KBM-7 (cell line): ENCODE results near the gene ARR3.
A peak's percentile ranks its signal among the peaks of the same experiment; 100 is the strongest.
"Not testable (repeated sequence)": the region's sequence is repeated elsewhere in the genome, so short reads cannot be mapped to it uniquely, and the experiment has no call there.

Experiments
- DNase-seq: peaks from one replicate; pipeline ENCODE4 v3.0.0-alpha.2; 2015
- in situ Hi-C: fragments of 300-500 bp; cut with MboI; formaldehyde crosslinking; loops from 2 replicates; pipeline ENCODE4 v1.14.3; 2020; ENCODE audit warnings: low sequenced_read_pairs, low pct_unique_long_range_greater_than_20kb, mixed read lengths

ARR3 gene

DNA sequence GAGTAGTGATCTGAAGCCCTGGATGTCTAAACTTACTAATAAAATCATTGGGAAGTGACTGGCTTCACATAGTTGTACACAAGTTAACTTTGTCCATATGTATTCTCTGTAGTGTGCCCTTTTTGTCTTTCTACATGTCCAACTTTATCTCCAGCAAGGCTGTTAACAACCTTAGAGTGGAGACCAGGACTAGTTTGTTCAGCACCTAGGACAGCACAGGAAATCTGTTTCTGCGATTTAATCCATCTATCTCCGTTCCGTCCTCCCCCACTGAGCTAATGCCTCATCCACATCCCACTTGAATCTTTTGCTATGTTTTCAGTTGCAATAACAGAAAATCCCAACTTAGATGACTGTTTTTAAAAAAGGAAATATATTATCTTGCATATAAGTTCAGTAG is 3.4 kb upstream of the ARR3 start:
- in situ Hi-C loops: no loop called here
- DNase-seq: peak; percentile 5

DNA sequence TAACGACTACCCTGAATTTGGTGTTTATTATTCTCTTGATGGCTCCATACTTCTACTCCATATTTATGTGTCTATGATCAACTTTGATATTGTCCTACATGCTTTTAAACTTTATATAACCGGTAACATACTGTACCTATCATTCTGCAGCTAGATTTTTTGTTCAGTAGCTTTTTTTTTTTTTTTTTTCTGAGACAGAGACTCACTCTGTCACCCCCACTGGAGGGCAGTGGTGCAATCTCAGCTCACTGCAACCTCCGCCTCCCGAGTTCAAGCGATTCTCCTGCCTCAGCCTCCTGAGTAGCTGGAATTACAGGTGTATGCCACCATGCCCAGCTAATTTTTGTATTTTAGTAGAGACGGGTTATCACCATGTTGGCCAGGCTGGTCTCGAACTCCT is 5.9 kb downstream of the ARR3 start:
- in situ Hi-C loops: not testable (repeated sequence)
- peak; percentile 9 for DNase-seq

DNA sequence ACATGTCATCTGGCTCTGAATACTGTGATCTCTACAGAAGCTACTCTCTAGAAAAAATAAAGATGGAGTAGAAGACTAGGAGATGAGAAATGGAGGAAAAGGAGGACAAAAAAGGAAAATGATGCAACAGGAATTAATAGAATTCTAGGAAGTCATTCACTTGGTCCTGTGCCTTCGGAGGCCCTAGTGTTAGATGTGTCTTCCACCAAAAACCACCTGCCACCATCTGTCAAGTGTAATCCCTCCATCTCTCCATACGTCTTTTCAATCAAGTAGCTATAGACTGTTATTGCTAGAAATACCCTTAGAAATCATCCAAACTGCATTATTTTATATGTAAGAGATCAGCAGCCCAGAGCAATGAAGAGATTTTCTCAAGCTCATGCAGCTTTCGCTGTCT is 10.9 kb downstream of the ARR3 start:
- in situ Hi-C loops: no loop called here

DNA sequence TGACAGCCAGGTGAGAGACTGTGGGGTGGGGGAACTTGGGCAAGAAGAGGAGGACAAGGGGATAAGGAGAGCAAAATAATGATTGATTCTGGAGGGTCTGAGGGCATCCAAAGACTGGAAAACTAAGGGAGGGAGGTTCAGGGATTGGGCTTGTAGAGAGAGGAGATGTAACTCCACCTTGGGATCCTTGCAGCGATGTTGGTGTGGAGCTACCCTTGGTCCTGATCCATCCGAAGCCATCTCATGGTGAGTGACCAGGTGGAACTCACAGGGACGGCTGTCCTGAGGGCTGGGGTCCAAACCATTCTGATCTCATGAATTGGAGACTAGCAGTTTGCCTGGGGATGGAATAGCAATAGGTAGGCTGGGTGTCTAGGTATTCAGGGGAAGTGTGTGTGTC is 12.4 kb downstream of the ARR3 start:
- no peak for DNase-seq
- in situ Hi-C loops: no loop called here

More for the DNA sequence above, 10.9 kb downstream of the ARR3 start:
- DNase-seq: no peak

DNA sequence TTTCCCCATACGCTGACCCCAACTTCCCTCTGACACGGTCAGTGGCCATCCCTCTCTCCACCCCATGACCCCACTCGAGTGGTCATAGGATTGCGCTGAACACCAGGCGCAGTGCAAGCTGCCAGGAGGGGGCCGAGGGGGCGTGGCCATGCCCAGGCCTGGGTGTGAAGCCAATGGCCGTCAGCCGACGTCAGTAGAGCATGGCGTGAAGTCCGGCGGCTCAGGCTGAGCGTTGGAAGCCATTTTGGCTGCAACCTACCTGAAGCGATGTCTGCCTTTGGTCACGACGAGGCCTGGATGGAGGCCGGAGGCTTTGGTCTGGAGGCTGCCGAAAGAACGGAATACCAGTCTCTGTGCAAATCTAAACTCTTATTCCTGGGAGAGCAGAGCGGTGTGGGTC is 13.8 kb downstream of the ARR3 start, which contains the start of gene RAB41:
RAB41 (plus strand) TSS at position 222 of the 400 bp plus-strand sequence; CDS start at position 268, 46 bp downstream.
- in situ Hi-C loops: no loop called here

DNA sequence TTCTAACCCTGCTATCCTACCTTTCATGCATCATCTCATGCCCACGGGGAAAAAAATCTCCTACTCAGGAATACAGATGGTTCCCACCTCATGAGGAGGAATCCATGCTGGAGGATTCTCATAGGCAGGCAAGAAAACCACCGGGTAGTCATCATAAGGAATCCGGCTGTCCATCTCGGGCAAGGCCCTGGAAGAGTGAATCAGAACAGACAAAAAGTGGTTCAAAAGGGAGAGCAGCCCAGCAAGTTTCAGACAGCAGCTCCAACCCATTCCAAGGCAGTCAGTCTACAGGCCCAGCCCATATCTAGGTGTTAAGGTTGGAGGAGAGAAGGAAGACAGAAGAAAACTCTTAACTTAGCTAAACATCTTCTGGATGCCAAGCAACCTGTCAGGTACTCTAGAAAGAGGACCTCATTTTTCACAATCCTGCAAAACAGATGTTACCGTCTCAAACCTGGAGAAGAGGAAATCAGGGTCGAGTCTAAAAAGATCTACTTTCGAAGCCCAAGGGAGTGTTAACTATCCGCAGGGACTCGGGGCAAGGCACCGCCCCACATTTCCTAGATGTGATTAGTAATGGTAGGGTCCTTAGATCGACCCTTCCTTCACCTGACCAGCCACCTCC is 21.1 kb downstream of the ARR3 start:
- in situ Hi-C loops: no loop called here

More for the DNA sequence above, 13.8 kb downstream of the ARR3 start, which contains the start of gene RAB41:
- DNase-seq: no peak

DNA sequence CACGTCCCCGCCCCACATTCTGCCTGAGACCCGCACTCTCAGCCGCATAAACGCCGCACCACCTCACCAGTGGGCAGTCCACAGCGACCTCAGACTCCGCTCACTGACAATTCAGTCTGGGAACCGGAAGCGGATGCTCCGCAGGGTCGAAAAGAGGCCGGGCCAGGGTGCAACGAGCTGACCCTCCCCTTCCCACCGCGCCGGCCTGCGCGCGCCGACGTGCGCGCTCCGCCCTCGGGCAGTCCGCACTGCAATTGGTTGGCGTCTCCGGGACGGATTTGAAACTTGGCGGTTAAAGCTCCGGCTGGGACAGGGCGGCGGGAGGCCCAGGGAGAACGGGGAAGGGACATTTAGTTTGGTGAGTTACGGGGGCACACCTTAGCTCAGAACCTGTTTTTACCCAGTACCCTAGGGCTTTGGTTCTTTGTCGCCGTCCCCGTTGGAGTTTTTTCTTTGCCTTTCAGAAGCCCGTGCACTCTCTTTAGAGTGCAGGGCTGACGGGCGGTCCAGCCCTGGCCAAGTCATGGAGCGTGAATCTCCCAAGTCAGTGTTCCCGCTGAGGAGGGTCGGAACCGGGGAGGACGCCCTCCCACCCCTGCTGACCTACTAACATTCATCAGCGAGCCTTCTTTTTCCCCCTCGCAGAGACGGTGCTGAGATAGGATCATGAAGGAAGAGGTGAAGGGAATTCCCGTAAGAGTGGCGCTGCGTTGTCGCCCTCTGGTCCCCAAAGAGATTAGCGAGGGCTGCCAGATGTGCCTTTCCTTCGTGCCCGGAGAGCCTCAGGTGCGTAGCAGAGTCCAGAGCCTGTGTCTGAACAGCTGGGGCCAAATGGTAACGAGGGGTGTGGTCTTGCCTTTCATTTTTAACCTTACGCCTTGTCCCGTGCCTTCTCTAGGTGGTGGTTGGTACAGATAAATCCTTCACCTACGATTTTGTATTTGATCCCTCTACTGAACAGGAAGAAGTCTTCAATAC is 21.9 kb downstream of the ARR3 start, which contains the start of the genes KIF4A and PDZD11:
KIF4A (plus strand) TSS at position 312 of the 978 bp plus-strand sequence; CDS start at position 667, 355 bp downstream.
PDZD11 (minus strand) TSS at position 135 of the 978 bp plus-strand sequence. CDS start 586 bp downstream, outside the sequence.
- peak; percentile 95 for DNase-seq
- in situ Hi-C loops: no loop called here

More for the DNA sequence above, 21.1 kb downstream of the ARR3 start:
- DNase-seq: no peak

DNA sequence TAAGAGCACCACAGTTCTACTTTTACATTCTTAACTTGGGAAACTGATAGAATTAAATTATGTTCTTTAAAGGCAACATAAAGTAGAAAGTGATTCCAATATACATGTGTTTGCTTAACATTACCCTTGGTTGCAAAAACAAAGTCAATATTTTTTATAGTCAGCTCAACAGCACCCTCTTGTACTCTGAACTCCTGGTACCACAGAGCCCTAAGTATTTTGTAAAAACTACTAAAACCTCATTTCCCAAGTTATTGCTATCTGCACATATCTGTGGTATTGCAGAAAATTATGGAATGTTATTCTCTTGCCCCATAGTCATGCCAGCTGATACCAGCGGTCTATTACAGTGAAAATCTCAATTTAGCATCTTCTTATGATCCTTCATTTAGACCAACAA is 24.7 kb downstream of the ARR3 start:
- in situ Hi-C loops: no loop called here
- DNase-seq: no peak

DNA sequence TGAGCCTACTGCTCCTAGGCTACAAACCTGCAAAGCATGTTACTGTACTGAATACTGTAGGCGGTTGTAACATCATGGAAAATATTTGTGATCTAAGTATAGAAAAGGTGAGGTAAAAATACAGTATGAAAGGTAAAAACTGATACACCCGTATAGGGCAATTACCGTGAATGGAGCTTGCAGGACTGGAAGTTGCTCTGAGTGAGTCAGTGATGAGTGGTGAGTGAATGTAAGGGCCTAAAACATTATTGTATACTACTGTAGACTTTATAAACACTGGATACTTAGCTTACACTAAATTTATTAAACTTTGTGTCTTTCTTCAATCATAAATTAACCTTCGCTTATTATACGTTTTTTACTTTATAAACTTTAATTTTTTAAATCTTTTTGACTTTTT is 25.5 kb downstream of the ARR3 start:
- no peak for DNase-seq
- in situ Hi-C loops: no loop called here

DNA sequence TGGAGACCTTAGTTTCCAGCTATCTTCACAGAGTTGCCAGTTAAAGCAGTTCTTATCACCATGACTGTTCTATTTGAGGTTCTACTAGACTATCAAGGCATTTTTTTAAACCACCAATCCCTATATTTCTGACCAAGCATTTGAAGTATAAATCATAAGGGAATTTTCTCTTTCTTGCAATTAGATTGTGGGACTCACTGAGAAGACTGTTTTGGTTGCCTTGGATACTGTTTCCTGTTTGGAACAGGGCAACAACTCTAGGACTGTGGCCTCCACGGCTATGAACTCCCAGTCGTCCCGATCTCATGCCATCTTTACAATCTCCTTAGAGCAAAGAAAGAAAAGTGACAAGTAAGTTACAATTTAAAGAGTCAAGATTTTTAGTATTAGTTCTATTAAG is 33.6 kb downstream of the ARR3 start:
- peak; percentile 8 for DNase-seq
- in situ Hi-C loops: no loop called here

DNA sequence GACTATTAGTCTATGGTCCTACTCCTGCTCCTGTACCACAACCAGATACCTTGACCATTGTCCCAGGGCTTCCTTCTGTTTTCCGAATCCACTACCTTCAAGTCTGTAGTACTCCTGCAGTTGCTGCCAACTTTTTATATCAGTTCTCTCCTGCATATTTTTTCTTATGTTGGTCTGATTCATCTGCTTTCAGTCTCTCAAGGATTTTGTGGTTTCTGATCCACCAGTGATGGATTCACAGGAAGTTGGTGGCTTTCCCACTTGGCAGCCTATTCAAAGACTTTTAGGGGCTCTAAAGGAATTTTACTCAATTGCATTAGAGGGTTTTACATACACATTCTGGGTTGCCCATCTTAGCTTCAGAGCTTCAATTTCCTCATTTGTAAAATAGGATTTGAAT is 45.4 kb downstream of the ARR3 start:
- in situ Hi-C loops: no loop called here

DNA sequence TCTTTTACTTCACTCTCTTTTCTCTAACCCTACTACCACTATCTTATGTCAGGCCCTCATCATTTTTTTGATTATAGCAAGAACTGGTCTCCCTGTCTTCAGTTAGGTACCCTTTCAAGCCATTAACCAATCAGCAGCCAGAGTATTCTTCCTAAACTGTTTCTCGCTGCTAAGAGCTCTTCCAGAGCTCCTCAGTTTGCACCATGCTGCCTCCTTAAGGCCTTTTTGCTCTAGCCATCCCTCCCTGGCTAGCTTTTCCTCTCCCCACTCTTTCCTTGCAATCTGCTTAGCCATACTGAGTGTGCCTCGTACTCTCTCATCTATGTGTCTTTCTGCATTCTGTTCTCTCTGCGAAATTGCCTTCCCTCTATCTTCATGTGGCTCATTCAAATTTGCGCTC is 54.6 kb downstream of the ARR3 start:
- no peak for DNase-seq
- in situ Hi-C loops: no loop called here

More for the DNA sequence above, 45.4 kb downstream of the ARR3 start:
- no peak for DNase-seq

DNA sequence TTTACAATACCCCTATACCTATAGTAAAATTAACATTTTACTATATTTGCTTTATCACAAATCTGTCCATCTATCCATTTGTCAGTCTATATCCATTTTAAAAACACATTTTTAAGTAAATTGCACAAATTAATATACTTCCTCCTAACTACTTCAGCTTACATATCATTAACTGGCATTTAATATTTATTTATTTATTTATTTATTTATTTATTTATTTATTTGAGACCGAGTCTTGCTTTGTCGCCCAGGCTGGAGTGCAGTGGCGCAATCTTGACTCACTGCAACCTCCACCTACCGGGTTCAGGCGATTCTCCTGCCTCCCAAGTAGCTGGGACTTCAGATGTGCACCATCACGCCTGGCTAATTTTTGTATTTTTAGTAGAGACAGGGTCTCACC is 55.5 kb downstream of the ARR3 start:
- in situ Hi-C loops, DNase-seq: not testable (repeated sequence)

DNA sequence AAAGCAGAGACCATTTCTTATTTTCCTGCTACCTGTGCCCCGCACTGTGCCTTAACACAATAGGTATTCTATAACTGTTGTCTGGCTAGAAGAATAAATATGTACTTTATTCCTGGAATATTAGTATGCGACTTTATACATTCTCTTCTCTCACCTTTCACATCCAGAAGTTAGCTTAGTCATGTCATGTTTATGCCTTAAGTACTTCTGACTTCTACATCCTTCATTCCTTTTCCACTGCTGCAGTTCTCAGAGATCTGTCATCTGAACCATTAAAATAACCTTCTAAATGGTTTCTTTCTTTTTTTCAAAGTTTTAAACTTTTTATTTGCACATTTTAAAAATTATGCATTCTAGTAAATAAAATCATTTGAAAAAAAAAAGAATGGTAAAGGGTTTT is 56.2 kb downstream of the ARR3 start:
- no peak for DNase-seq

DNA sequence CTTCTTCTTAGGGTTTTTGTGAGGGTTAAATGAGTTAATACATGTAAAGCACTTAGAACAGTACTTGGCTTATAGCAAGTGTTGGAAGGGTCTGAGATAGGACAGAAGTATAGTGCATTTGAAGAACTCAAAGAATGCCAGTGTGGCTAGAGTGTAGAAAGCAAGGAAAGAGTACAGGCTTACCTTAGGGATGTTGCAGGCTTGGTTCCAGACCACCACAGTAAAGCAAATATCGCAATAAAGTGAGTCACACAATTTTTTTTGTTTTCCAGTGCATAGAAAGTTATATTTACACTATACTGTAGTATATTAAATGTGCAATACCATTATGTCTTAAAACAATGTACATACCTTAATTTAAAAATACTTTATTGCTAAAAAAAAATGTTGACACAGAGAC is 63.0 kb downstream of the ARR3 start:
- no peak for DNase-seq
- in situ Hi-C loops: no loop called here

More for the DNA sequence above, 56.2 kb downstream of the ARR3 start:
- in situ Hi-C loops: no loop called here
